Mononuclear cell (primary cell): Measurements from ENCODE around the gene PANX3. TPM values are rescaled to one million over a fixed set of nuclear protein-coding genes. Genes with fewer than 3 reads are reported as not detected.

Experiments
- H3K27me3 ChIP-seq: 2 replicates; pipeline ENCODE4 v1.6.0; 2011; ENCODE audit warnings: low read length, control low read depth; ENCODE audit not compliant: insufficient read depth
- H3K4me1 ChIP-seq: 2 replicates; pipeline ENCODE4 v1.5.1; 2011; ENCODE audit warnings: mild to moderate bottlenecking, low read length, control low read depth; ENCODE audit not compliant: insufficient read depth
- H3K4me3 ChIP-seq: 2 replicates; pipeline ENCODE4 v1.5.1; 2011; ENCODE audit warnings: mild to moderate bottlenecking, low read length, moderate library complexity
- H3K9me3 ChIP-seq: 2 replicates; pipeline ENCODE4 v1.5.1; 2011; ENCODE audit warnings: low read depth, mild to moderate bottlenecking, control low read depth, low read length
- total RNA-seq: library from RNA; depleted of rRNA; stranded (reverse); fragments of >200 nt; gene quantifications from one replicate; pipeline ENCODE4 v1.2.3, GENCODE V29; 2012

The PANX3 gene
- total RNA-seq = not detected

- no peak within 1 kb of the TSS for H3K4me3 ChIP-seq
- no peaks in the 10 kb centered on the region for H3K9me3 ChIP-seq
- no peaks in the 10 kb centered on the region for H3K27me3 ChIP-seq
- H3K4me1 ChIP-seq = peaks cover under 1% of the 10 kb centered on the region
Measured at GRCh38 chr11:124611064-124611463, at the start of gene PANX3. PANX3 (plus strand) TSS chr11:124611428; CDS start chr11:124611557, 129 bp downstream.

GRCh38 chr11:124569697-124570096 lies 41.5 kb upstream of the PANX3 start, which contains the start of gene OR8A1:
OR8A1 (plus strand) TSS chr11:124569997; CDS start chr11:124570120, 123 bp downstream.
- H3K27me3 ChIP-seq = peaks cover 8% of the 10 kb centered on the region
- no peak within 1 kb of the TSS for H3K4me3 ChIP-seq
- H3K4me1 ChIP-seq = no peaks in the 10 kb centered on the region
- H3K9me3 ChIP-seq = no peaks in the 10 kb centered on the region

GRCh38 chr11:124570160-124570559 lies 41.1 kb upstream of the PANX3 start:
- Histone ChIP-seq H3K4me1 (no peaks in the 10 kb centered on the region), H3K9me3 (no peaks in the 10 kb centered on the region), H3K4me3 (no peak overlapping the region), H3K27me3 (peaks cover 8% of the 10 kb centered on the region)

GRCh38 chr11:124577716-124578427 lies 33.4 kb upstream of the PANX3 start:
- H3K4me1 ChIP-seq = no peaks in the 10 kb centered on the region
- no peak overlapping the region for H3K4me3 ChIP-seq
- no peaks in the 10 kb centered on the region for H3K9me3 ChIP-seq
- peaks cover 8% of the 10 kb centered on the region for H3K27me3 ChIP-seq

- H3K4me1 ChIP-seq = no peaks in the 10 kb centered on the region
- H3K4me3 ChIP-seq = no peak overlapping the region
- H3K27me3 ChIP-seq = peaks cover 8% of the 10 kb centered on the region
- no peaks in the 10 kb centered on the region for H3K9me3 ChIP-seq
Measured at GRCh38 chr11:124578761-124579160, 32.5 kb upstream of the PANX3 start.

GRCh38 chr11:124581817-124582216 lies 29.4 kb upstream of the PANX3 start:
- no peaks in the 10 kb centered on the region for H3K9me3 ChIP-seq
- no peaks in the 10 kb centered on the region for H3K4me1 ChIP-seq
- peaks cover 5% of the 10 kb centered on the region for H3K27me3 ChIP-seq
- H3K4me3 ChIP-seq = no peak overlapping the region

GRCh38 chr11:124582565-124582964 lies 28.7 kb upstream of the PANX3 start:
- H3K9me3 ChIP-seq = no peaks in the 10 kb centered on the region
- H3K4me1 ChIP-seq = no peaks in the 10 kb centered on the region
- H3K27me3 ChIP-seq = peaks cover 3% of the 10 kb centered on the region
- H3K4me3 ChIP-seq = no peak overlapping the region

- Histone ChIP-seq H3K27me3 (peaks cover 3% of the 10 kb centered on the region), H3K4me3 (no peak overlapping the region), H3K9me3 (no peaks in the 10 kb centered on the region), H3K4me1 (no peaks in the 10 kb centered on the region)
Measured at GRCh38 chr11:124583781-124584180, 27.4 kb upstream of the PANX3 start.

GRCh38 chr11:124584681-124585372 lies 26.4 kb upstream of the PANX3 start:
- Histone ChIP-seq H3K9me3 (no peaks in the 10 kb centered on the region), H3K4me3 (no peak overlapping the region), H3K4me1 (no peaks in the 10 kb centered on the region), H3K27me3 (peaks cover 3% of the 10 kb centered on the region)

GRCh38 chr11:124586238-124586860 lies 24.9 kb upstream of the PANX3 start:
- no peaks in the 10 kb centered on the region for H3K4me1 ChIP-seq
- H3K4me3 ChIP-seq = no peak overlapping the region
- H3K9me3 ChIP-seq = no peaks in the 10 kb centered on the region
- peaks cover 3% of the 10 kb centered on the region for H3K27me3 ChIP-seq

- Histone ChIP-seq H3K4me3 (no peak overlapping the region), H3K27me3 (peaks cover 6% of the 10 kb centered on the region), H3K9me3 (no peaks in the 10 kb centered on the region), H3K4me1 (no peaks in the 10 kb centered on the region)
Measured at GRCh38 chr11:124591430-124591829, 19.8 kb upstream of the PANX3 start.

- Histone ChIP-seq H3K27me3 (peaks cover 6% of the 10 kb centered on the region), H3K9me3 (no peaks in the 10 kb centered on the region), H3K4me3 (no peak overlapping the region)
Measured at GRCh38 chr11:124592627-124593026, 18.6 kb upstream of the PANX3 start.

GRCh38 chr11:124595302-124595701 lies 15.9 kb upstream of the PANX3 start:
- H3K9me3 ChIP-seq = no peaks in the 10 kb centered on the region
- peaks cover 13% of the 10 kb centered on the region for H3K27me3 ChIP-seq
- no peak overlapping the region for H3K4me3 ChIP-seq
- no peaks in the 10 kb centered on the region for H3K4me1 ChIP-seq

More at GRCh38 chr11:124592627-124593026, 18.6 kb upstream of the PANX3 start:
- H3K4me1 ChIP-seq = no peaks in the 10 kb centered on the region

- H3K4me1 ChIP-seq = no peaks in the 10 kb centered on the region
- H3K9me3 ChIP-seq = no peaks in the 10 kb centered on the region
- H3K4me3 ChIP-seq = no peak overlapping the region
- peaks cover 13% of the 10 kb centered on the region for H3K27me3 ChIP-seq
Measured at GRCh38 chr11:124597626-124598025, 13.6 kb upstream of the PANX3 start.

- Histone ChIP-seq H3K9me3 (no peaks in the 10 kb centered on the region), H3K27me3 (peaks cover 13% of the 10 kb centered on the region), H3K4me3 (no peak overlapping the region), H3K4me1 (peaks cover 2% of the 10 kb centered on the region)
Measured at GRCh38 chr11:124600621-124601320, 10.5 kb upstream of the PANX3 start.
